Vagina (tissue), 2 donors: ENCODE measurements around the gene DCDC2B.

ENCODE experiments used
- CTCF ChIP-seq, 3 experiments: fragments of 450-650 bp in 2 of 3; fragments of 200-600 bp in 1 of 3; sonication (generic) in 1 of 3; IDR thresholded peaks; one replicate each; pipeline ENCODE4 v1.5.1; 2017 to 2019; ENCODE audit warnings: antibody characterized with exemption in 3 of 3, mild to moderate bottlenecking in 2 of 3, moderate library complexity in 2 of 3
- POLR2A ChIP-seq, 2 donors: fragments of 450-650 bp; IDR thresholded peaks; one replicate each; pipeline ENCODE4 v1.6.1; 2017; ENCODE audit warnings: antibody characterized with exemption in 2 of 2, mild to moderate bottlenecking in 2 of 2, moderate library complexity in 2 of 2
- POLR2AphosphoS5 ChIP-seq, 2 donors: sonication (generic); formaldehyde crosslinking; IDR thresholded peaks; one replicate each; pipeline ENCODE4 v1.9.0; 2017; ENCODE audit warnings: antibody characterized with exemption in 2 of 2, mild to moderate bottlenecking in 2 of 2, low read depth in 1 of 2; ENCODE audit not compliant: insufficient read depth in 1 of 2

- TF ChIP-seq POLR2AphosphoS5 (IDR thresholded peaks at IDR 0.05; ENCODE audit: insufficient read depth in 1 of 2, low read depth in 1 of 2) (no peak), POLR2A (IDR thresholded peaks at IDR 0.05) (no peak), CTCF (IDR thresholded peaks at IDR 0.05) (no peak)
These were observed 21.0 kb upstream of the DCDC2B start for GRCh38 chr1:32187850-32188249.
